H1 (cell line): ENCODE measurements around the gene ARMH4. TPM values are rescaled to one million over a fixed set of nuclear protein-coding genes. Genes with fewer than 3 reads are reported as not detected.

Source experiments
- CTCF ChIA-PET: fragments of 300-600 bp; sonication (Branson Sonifier 250); formaldehyde crosslinking; loops from one replicate; lab custom pipeline; 2021; ENCODE audit not compliant: partially characterized antibody; lab: Charles Lee
- POLR2A ChIA-PET: fragments of 300-600 bp; sonication (Branson Sonifier 250); formaldehyde crosslinking; loops from one replicate; lab custom pipeline; 2021; ENCODE audit warnings: inconsistent platforms; ENCODE audit not compliant: partially characterized antibody; lab: Charles Lee
- DNase-seq, 2 experiments: peaks; one replicate each; pipeline versions ENCODE4 v3.0.0 to v3.0.0-alpha.2; 2010 to 2022; ENCODE audit warnings: low spot score in 2 of 2, low read depth in 1 of 2, mixed read lengths in 1 of 2
- FAIRE-seq: peaks from 2 replicates; lab custom pipeline; 2011; peaks lifted over from hg19 to GRCh38; lab: Jason Lieb, UNC
- H2AFZ ChIP-seq: 2 replicates; pipeline ENCODE4 v1.8.1; 2012; ENCODE audit warnings: low read length, inconsistent platforms
- H2AK5ac ChIP-seq: 2 replicates; pipeline ENCODE4 v1.6.1; 2013; ENCODE audit warnings: low read depth, low read length
- H2BK120ac ChIP-seq: replicated peaks from 2 replicates; pipeline ENCODE3; 2013; ENCODE audit warnings: low read depth, low read length, inconsistent platforms
- H2BK12ac ChIP-seq: 2 replicates; pipeline ENCODE4 v1.6.1; 2013; ENCODE audit warnings: low read depth, low read length
- H2BK15ac ChIP-seq: 2 replicates; pipeline ENCODE4 v1.6.1; 2013; ENCODE audit warnings: low read length
- H2BK20ac ChIP-seq: 2 replicates; pipeline ENCODE4 v1.6.1; 2013; ENCODE audit warnings: low read length
- H2BK5ac ChIP-seq: 2 replicates; pipeline ENCODE4 v1.6.1; 2013; ENCODE audit warnings: low read depth, low read length
- H3K14ac ChIP-seq: 2 replicates; pipeline ENCODE4 v1.6.1; 2013; ENCODE audit warnings: inconsistent platforms; ENCODE audit not compliant: insufficient read length
- H3K18ac ChIP-seq: 2 replicates; pipeline ENCODE4 v1.6.1; 2013; ENCODE audit warnings: low read length; ENCODE audit errors: extremely low read depth
- H3K23ac ChIP-seq: 2 replicates; pipeline ENCODE4 v1.6.1; 2013; ENCODE audit warnings: inconsistent platforms; ENCODE audit not compliant: insufficient read length
- H3K23me2 ChIP-seq: 2 replicates; pipeline ENCODE4 v1.6.1; 2013; ENCODE audit warnings: low read depth, low read length
- H3K27ac ChIP-seq: 2 replicates; pipeline ENCODE4 v1.6.1; 2011; ENCODE audit warnings: low read depth, low read length, inconsistent platforms
- H3K27me3 ChIP-seq, 4 experiments: replicated peaks in 1 of 4; 1 replicate in 1 of 4; 2 replicates in 3 of 4; pipeline versions ENCODE4 v1.6.1 to v1.8.1; 2011 to 2013; ENCODE audit warnings: low read length in 3 of 4, mild to moderate bottlenecking in 3 of 4, inconsistent platforms in 2 of 4, mixed read lengths in 2 of 4, moderate library complexity in 1 of 4; ENCODE audit not compliant: control insufficient read depth in 3 of 4, insufficient read depth in 3 of 4; ENCODE audit errors: extremely low read depth in 1 of 4
- H3K36me3 ChIP-seq, 4 experiments: 2 replicates each; pipeline versions ENCODE4 v1.6.1 to v1.8.1; 2011 to 2013; ENCODE audit warnings: mild to moderate bottlenecking in 4 of 4, low read length in 3 of 4, moderate library complexity in 2 of 4, control low read depth in 1 of 4, inconsistent platforms in 1 of 4; ENCODE audit not compliant: insufficient read depth in 4 of 4, control insufficient read depth in 2 of 4
- H3K4ac ChIP-seq: replicated peaks from 2 replicates; pipeline ENCODE3; 2013; ENCODE audit warnings: low read length, low read depth, mixed read lengths, inconsistent platforms; ENCODE audit not compliant: insufficient read length
- H3K4me1 ChIP-seq, 4 experiments: replicated peaks in 1 of 4; 1 replicate in 1 of 4; 2 replicates in 3 of 4; pipeline versions ENCODE4 v1.6.1 to v1.8.1; 2011 to 2013; ENCODE audit warnings: low read length in 3 of 4, inconsistent platforms in 2 of 4, mixed read lengths in 1 of 4; ENCODE audit not compliant: insufficient read depth in 4 of 4, control insufficient read depth in 3 of 4
- H3K4me2 ChIP-seq, 2 experiments: 2 replicates each; pipeline versions ENCODE4 v1.6.1 to v1.8.1; 2011 to 2013; ENCODE audit warnings: low read depth in 2 of 2, low read length in 2 of 2, control low read depth in 1 of 2, inconsistent platforms in 1 of 2, mild to moderate bottlenecking in 1 of 2; ENCODE audit not compliant: insufficient read depth in 1 of 2
- H3K4me3 ChIP-seq, 4 experiments: fragments of 200-600, 300-600 bp in 1 of 4; sonication (generic), shearing (Covaris generic), sonication (Bioruptor Twin) in 1 of 4; 2 replicates each; pipeline versions ENCODE4 v1.5.1 to v1.8.1; 2011 to 2016; ENCODE audit warnings: low read length in 4 of 4, low read depth in 3 of 4, control low read depth in 2 of 4, inconsistent platforms in 2 of 4, mild to moderate bottlenecking in 2 of 4, mixed read lengths in 1 of 4, moderate library complexity in 1 of 4; ENCODE audit not compliant: insufficient read depth in 2 of 4; ENCODE audit errors: extremely low read depth in 1 of 4
- H3K56ac ChIP-seq: replicated peaks from 2 replicates; pipeline ENCODE3; 2013; ENCODE audit warnings: low read depth, mild to moderate bottlenecking, mixed read lengths, low read length, inconsistent platforms; ENCODE audit not compliant: insufficient read length
- H3K79me1 ChIP-seq: 2 replicates; pipeline ENCODE4 v1.6.1; 2013; ENCODE audit warnings: low read depth, low read length, control low read depth
- H3K79me2 ChIP-seq, 2 experiments: 2 replicates each; pipeline versions ENCODE4 v1.6.1 to v1.8.1; 2012 to 2013; ENCODE audit warnings: low read length in 2 of 2, mild to moderate bottlenecking in 2 of 2, inconsistent platforms in 1 of 2; ENCODE audit not compliant: insufficient read depth in 2 of 2, control insufficient read depth in 1 of 2
- H3K9ac ChIP-seq, 4 experiments: replicated peaks in 1 of 4; 1 replicate in 1 of 4; 2 replicates in 3 of 4; pipeline versions ENCODE4 v1.6.1 to v1.8.1; 2011 to 2013; ENCODE audit warnings: low read depth in 3 of 4, low read length in 3 of 4, control low read depth in 2 of 4, mild to moderate bottlenecking in 2 of 4, moderate library complexity in 2 of 4, inconsistent platforms in 1 of 4; ENCODE audit errors: extremely low read depth in 1 of 4
- H3K9me3 ChIP-seq, 2 experiments: 2 replicates each; pipeline versions ENCODE4 v1.6.1 to v1.8.1; 2012 to 2013; ENCODE audit warnings: mild to moderate bottlenecking in 2 of 2, moderate library complexity in 2 of 2, control low read depth in 1 of 2, inconsistent platforms in 1 of 2, low read depth in 1 of 2, low read length in 1 of 2, mixed read lengths in 1 of 2; ENCODE audit not compliant: insufficient read depth in 2 of 2
- H4K20me1 ChIP-seq, 2 experiments: replicated peaks in 1 of 2; 2 replicates each; pipeline versions ENCODE3 to v1.8.1; 2011 to 2013; ENCODE audit warnings: inconsistent platforms in 2 of 2, low read length in 2 of 2, mild to moderate bottlenecking in 1 of 2; ENCODE audit not compliant: insufficient read depth in 2 of 2, control insufficient read depth in 1 of 2
- H4K5ac ChIP-seq: 2 replicates; pipeline ENCODE4 v1.6.1; 2013; ENCODE audit warnings: low read length, low read depth, mixed read lengths, inconsistent platforms; ENCODE audit not compliant: insufficient read length
- H4K8ac ChIP-seq: 2 replicates; pipeline ENCODE4 v1.8.0; 2013; ENCODE audit warnings: mild to moderate bottlenecking, moderate library complexity, low read length, inconsistent platforms; ENCODE audit not compliant: insufficient read depth; ENCODE audit errors: extremely low read depth
- H4K91ac ChIP-seq: replicated peaks from 2 replicates; pipeline ENCODE3; 2013; ENCODE audit warnings: low read length, mixed read lengths, inconsistent platforms; ENCODE audit not compliant: insufficient read length
- HDAC2 ChIP-seq, 2 experiments: fragments of 300-600 bp in 1 of 2; sonication (generic) in 1 of 2; IDR thresholded peaks; 2 replicates each; pipeline ENCODE4 v1.6.1; 2011 to 2012; ENCODE audit warnings: low read depth in 2 of 2, low read length in 2 of 2, mild to moderate bottlenecking in 2 of 2, moderate library complexity in 2 of 2, borderline replicate concordance in 1 of 2, inconsistent platforms in 1 of 2
- JUND ChIP-seq: IDR thresholded peaks from 2 replicates; pipeline ENCODE4 v1.6.1; 2011; ENCODE audit warnings: mild to moderate bottlenecking, improper control_type of control experiment, low read length
- PHF8 ChIP-seq: fragments of 200-600 bp; sonication (generic); conservative IDR thresholded peaks from 2 replicates; pipeline ENCODE4 v1.7.1; 2012; ENCODE audit warnings: low read depth, mild to moderate bottlenecking, inconsistent platforms, low read length, moderate library complexity
- SIN3A ChIP-seq, 2 experiments: IDR thresholded peaks in 1 of 2; conservative IDR thresholded peaks in 1 of 2; 2 replicates each; pipeline ENCODE4 v1.6.1; 2011 to 2012; ENCODE audit warnings: low read length in 2 of 2, improper control_type of control experiment in 1 of 2, low read depth in 1 of 2, mild to moderate bottlenecking in 1 of 2
- WGBS, 2 experiments: shearing (Covaris generic) in 1 of 2; methylation state at CpG; one replicate each; pipeline versions ENCODE4 v1.1.6 to v1.1.7; 2013 to 2015; ENCODE audit warnings: low lambda C conversion rate in 2 of 2, mixed read lengths in 2 of 2, inconsistent platforms in 1 of 2, low coverage in 1 of 2, missing lambda C conversion rate in 1 of 2; ENCODE audit not compliant: insufficient replicate concordance in 2 of 2, insufficient coverage in 1 of 2, insufficient read length in 1 of 2; ENCODE audit errors: extremely low coverage in 1 of 2, missing lambda C conversion rate in 1 of 2; 5-methylcytosine and 5-hydroxymethylcytosine counted together
- polyA plus RNA-seq, 7 experiments: library from polyadenylated mRNA; depleted of rRNA in 3 of 7; stranded (reverse) in 5 of 7; unstranded in 2 of 7; fragments of >200 nt in 5 of 7; fragments of 200-250 nt in 2 of 7; gene quantifications; 1 replicate in 5 of 7; 2 replicates in 1 of 7; 4 replicates in 1 of 7; pipeline versions ENCODE4 v1.2.1 to v1.2.3, GENCODE V29; 2011 to 2013; ENCODE audit warnings: missing spikeins in 2 of 7, mixed read lengths in 2 of 7
- total RNA-seq: library from RNA; stranded (reverse); fragmentation: NEBNext Ultra II Directional; extraction: Animal tissue kit (Norgen Biotek cat#: 25700); gene quantifications from 2 replicates; pipeline ENCODE4 v1.2.1, GENCODE V29; 2021
- TF ChIP-seq, protein P1 (sequence below): IDR thresholded peaks from 2 replicates; pipeline ENCODE4 v1.6.1; 2011; ENCODE audit warnings: low read depth, mild to moderate bottlenecking, low read length; ENCODE audit not compliant: insufficient read depth

Gene ARMH4
- total and polyA plus RNA-seq, 2 of the 8 experiments (the other 6 are each of a cell fraction or from before 2014, with no cell fraction given): 7.1 to 25.4 TPM

DNA sequence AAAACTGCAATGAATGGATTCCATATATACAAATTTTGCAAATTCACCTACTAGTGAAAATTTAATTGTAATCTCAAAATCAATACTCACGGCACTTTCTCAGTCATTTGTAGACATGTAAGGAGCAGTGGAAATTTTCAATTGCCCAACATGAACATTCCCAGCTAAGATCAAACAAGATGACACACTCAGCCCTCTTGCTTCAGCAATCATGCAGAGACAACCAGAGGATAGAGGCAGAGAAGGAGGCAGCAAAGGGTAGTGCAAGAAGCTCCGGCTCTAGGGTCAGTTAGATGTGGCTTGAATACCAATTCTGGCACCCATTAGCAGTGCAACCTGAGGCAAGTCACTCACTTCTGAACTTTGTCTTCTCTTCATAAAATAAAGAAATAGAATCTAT is 194.6 kb downstream of the ARMH4 start:
- Histone ChIP-seq H4K8ac (no peak overlapping the region), H2BK12ac (no peak overlapping the region), H2BK120ac (no peak overlapping the region), H3K79me2 (no peaks in the 10 kb centered on the region), H4K91ac (no peak overlapping the region), H3K27me3 (no peaks in the 10 kb centered on the region), H2AK5ac (no peak overlapping the region), H3K9ac (no peak overlapping the region), H3K23me2 (no peaks in the 10 kb centered on the region), H3K4ac (no peak overlapping the region), H3K4me1 (peaks cover 0 to 1% (median under 1%) of the 10 kb centered on the region in 4 experiments; a peak in 2 of 7 replicates), H3K56ac (no peak overlapping the region), H3K36me3 (no peaks in the 10 kb centered on the region), H4K20me1 (no peaks in the 10 kb centered on the region), H3K14ac (no peak overlapping the region), H3K4me3 (no peak overlapping the region), H3K18ac (no peak overlapping the region), H3K9me3 (no peaks in the 10 kb centered on the region), H2AFZ (no peak overlapping the region), H2BK20ac (no peak overlapping the region), H2BK15ac (no peak overlapping the region), H4K5ac (no peak overlapping the region), H3K23ac (no peak overlapping the region), H3K4me2 (no peak overlapping the region), H3K27ac (no peak overlapping the region), H2BK5ac (no peak overlapping the region), H3K79me1 (no peaks in the 10 kb centered on the region)
- FAIRE-seq (no peak), DNase-seq (no peak)
- POLR2A ChIA-PET: no interaction called here
- CTCF ChIA-PET: no interaction called here
- 88% methylated on average over 2 of the region's 2 CpGs; no CpG with 5 or more reads in 1 of the 2 experiments for WGBS, 2 experiments
- TF ChIP-seq, protein P1, sequence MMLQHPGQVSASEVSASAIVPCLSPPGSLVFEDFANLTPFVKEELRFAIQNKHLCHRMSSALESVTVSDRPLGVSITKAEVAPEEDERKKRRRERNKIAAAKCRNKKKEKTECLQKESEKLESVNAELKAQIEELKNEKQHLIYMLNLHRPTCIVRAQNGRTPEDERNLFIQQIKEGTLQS: no peak
- TF ChIP-seq PHF8 (no peak), JUND (no peak), HDAC2 (IDR thresholded peaks at IDR 0.05; ENCODE audit: borderline replicate concordance in 1 of 2, low read depth in 2 of 2, low read length in 2 of 2) (no peak), SIN3A (conservative IDR thresholded peaks at IDR 0.05 in 1 of 2, IDR thresholded peaks at IDR 0.05 in 1 of 2; ENCODE audit: low read depth in 1 of 2, low read length in 2 of 2) (no peak)
